ENCODE measurements around the gene KLHL36. TPM values are rescaled to one million over a fixed set of nuclear protein-coding genes. Genes with fewer than 3 reads are reported as not detected.

The KLHL36 gene
- total and polyA plus RNA-seq, 9 of the 15 experiments (the other 6 are each of a cell fraction or from before 2014, with no cell fraction given), result 2.1 to 51.2 (median 18.5) TPM

DNA sequence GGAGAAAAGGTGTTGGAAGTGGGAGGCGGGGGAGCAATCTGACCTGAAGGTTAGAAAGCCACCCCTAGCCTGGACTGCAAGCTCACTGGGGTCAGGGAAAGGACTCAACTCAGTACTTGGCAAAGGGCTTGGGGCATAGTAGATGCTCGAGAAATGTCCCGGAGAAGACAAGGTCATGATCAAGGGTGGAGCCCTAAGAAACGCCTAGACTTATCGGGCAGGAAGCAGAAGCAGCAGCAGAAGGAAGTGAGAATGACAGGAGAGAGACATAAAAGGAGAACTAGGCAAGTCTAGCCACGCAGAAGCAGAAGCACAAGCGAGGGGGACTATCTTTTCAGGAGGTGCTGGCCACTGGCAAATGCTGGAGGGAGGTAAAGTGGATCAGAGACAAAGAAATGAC is 40.6 kb upstream of the KLHL36 start (continued):
- TF ChIP-seq FOXJ3 (CRISPR knock-in tag; IDR thresholded peaks at IDR 0.05), result no peak
- TF ChIP-seq, protein P1, sequence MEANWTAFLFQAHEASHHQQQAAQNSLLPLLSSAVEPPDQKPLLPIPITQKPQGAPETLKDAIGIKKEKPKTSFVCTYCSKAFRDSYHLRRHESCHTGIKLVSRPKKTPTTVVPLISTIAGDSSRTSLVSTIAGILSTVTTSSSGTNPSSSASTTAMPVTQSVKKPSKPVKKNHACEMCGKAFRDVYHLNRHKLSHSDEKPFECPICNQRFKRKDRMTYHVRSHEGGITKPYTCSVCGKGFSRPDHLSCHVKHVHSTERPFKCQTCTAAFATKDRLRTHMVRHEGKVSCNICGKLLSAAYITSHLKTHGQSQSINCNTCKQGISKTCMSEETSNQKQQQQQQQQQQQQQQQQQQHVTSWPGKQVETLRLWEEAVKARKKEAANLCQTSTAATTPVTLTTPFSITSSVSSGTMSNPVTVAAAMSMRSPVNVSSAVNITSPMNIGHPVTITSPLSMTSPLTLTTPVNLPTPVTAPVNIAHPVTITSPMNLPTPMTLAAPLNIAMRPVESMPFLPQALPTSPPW (CRISPR knock-in tag; IDR thresholded peaks at IDR 0.05), result no peak; the same call in 1 of the 2 replicates
- no peak for TF ChIP-seq GTF2A2 (tag; IDR thresholded peaks at IDR 0.05)
- TF ChIP-seq TEAD2 (tag; IDR thresholded peaks at IDR 0.05), result no peak
- TF ChIP-seq, protein P2, sequence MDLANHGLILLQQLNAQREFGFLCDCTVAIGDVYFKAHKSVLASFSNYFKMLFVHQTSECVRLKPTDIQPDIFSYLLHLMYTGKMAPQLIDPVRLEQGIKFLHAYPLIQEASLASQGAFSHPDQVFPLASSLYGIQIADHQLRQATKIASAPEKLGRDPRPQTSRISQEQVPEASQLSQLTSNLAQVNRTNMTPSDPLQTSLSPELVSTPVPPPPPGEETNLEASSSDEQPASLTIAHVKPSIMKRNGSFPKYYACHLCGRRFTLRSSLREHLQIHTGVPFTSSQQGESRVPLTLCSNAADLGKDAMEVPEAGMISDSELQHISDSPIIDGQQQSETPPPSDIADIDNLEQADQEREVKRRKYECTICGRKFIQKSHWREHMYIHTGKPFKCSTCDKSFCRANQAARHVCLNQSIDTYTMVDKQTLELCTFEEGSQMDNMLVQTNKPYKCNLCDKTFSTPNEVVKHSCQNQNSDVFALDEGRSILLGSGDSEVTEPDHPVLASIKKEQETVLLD (IDR thresholded peaks at IDR 0.05), result no peak
- no peak for TF ChIP-seq ZNF561 (CRISPR knock-in tag; conservative IDR thresholded peaks at IDR 0.05)
- TF ChIP-seq SRSF7 (optimal IDR thresholded peaks at IDR 0.05; ENCODE audit: low read depth, low read length), result no peak
- no peak for TF ChIP-seq MEF2A (IDR thresholded peaks at IDR 0.05; ENCODE audit: control insufficient read depth, low read depth, low read length)
- no peak for TF ChIP-seq SNIP1 (IDR thresholded peaks at IDR 0.05; ENCODE audit: low read depth)
- TF ChIP-seq, protein P3, sequence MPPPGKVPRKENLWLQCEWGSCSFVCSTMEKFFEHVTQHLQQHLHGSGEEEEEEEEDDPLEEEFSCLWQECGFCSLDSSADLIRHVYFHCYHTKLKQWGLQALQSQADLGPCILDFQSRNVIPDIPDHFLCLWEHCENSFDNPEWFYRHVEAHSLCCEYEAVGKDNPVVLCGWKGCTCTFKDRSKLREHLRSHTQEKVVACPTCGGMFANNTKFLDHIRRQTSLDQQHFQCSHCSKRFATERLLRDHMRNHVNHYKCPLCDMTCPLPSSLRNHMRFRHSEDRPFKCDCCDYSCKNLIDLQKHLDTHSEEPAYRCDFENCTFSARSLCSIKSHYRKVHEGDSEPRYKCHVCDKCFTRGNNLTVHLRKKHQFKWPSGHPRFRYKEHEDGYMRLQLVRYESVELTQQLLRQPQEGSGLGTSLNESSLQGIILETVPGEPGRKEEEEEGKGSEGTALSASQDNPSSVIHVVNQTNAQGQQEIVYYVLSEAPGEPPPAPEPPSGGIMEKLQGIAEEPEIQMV (tag; conservative IDR thresholded peaks at IDR 0.05; ENCODE audit: low read depth), result no peak
- no peak for TF ChIP-seq KDM4B (IDR thresholded peaks at IDR 0.05; ENCODE audit: borderline replicate concordance in 2 of 2, low read depth in 1 of 2)
- TF ChIP-seq CBX3 (IDR thresholded peaks at IDR 0.05; ENCODE audit: borderline replicate concordance in 1 of 2, low read length in 2 of 2), result peak in 1 of 2 experiments; percentile 59; a peak in 1 of 3 replicates
- no peak for TF ChIP-seq ASH1L (IDR thresholded peaks at IDR 0.05; ENCODE audit: borderline replicate concordance, low read depth, partially characterized antibody)
- TF ChIP-seq POLR2B (IDR thresholded peaks at IDR 0.05; ENCODE audit: low read depth, partially characterized antibody), result no peak
- no peak for TF ChIP-seq KAT7 (CRISPR knock-in tag; IDR thresholded peaks at IDR 0.05; ENCODE audit: borderline replicate concordance)
- TF ChIP-seq FOXA3 (CRISPR knock-in tag; conservative IDR thresholded peaks at IDR 0.05 in 1 of 2, IDR thresholded peaks at IDR 0.05 in 1 of 2), result no peak
- TF ChIP-seq DPF2 (IDR thresholded peaks at IDR 0.05), result peak; percentile 87
- TF ChIP-seq, protein P4, sequence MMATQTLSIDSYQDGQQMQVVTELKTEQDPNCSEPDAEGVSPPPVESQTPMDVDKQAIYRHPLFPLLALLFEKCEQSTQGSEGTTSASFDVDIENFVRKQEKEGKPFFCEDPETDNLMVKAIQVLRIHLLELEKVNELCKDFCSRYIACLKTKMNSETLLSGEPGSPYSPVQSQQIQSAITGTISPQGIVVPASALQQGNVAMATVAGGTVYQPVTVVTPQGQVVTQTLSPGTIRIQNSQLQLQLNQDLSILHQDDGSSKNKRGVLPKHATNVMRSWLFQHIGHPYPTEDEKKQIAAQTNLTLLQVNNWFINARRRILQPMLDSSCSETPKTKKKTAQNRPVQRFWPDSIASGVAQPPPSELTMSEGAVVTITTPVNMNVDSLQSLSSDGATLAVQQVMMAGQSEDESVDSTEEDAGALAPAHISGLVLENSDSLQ (IDR thresholded peaks at IDR 0.05), result peak; percentile 87
- peak; percentile 22 for TF ChIP-seq NEUROD1 (IDR thresholded peaks at IDR 0.05; ENCODE audit: borderline replicate concordance, low read depth, low read length, partially characterized antibody)
- TF ChIP-seq DDX20 (tag; IDR thresholded peaks at IDR 0.05; ENCODE audit: low read depth), result no peak
- TF ChIP-seq NR4A1 (CRISPR knock-in tag; IDR thresholded peaks at IDR 0.05), result no peak
- TF ChIP-seq NR4A1 (tag; IDR thresholded peaks at IDR 0.05), result no peak
- TF ChIP-seq ZNF324 (CRISPR knock-in tag; IDR thresholded peaks at IDR 0.05), result no peak
